Measurements from ENCODE around the gene HPS1. TPM values are rescaled to one million over a fixed set of nuclear protein-coding genes. Genes with fewer than 3 reads are reported as not detected.

HPS1 gene
- total and polyA plus RNA-seq, 2 of the 4 experiments (the other 2 are of a cell fraction), result 14.0 to 55.2 TPM

- WGBS, 2 experiments (ENCODE audit: extremely low coverage in 2 of 2, insufficient read length in 1 of 2), result 93% methylated on average over 5 of the region's 6 CpGs; no CpG with 5 or more reads in 1 of the 2 experiments
- no TSS peak for BruUV-seq (replicated peaks)
- Histone ChIP-seq H4K8ac (ENCODE audit: low read depth in 2 of 2, low read length in 2 of 2) (peak overlapping the region; percentile 83 to 92; a peak in 3 of 4 replicates), H3K9me3 (ENCODE audit: control insufficient read depth, insufficient read depth, low read length) (no peaks in the 10 kb centered on the region), H2BK20ac (ENCODE audit: low read depth, low read length) (peak overlapping the region; percentile 99), H3K36me3 (ENCODE audit: control insufficient read depth, insufficient read depth, low read length) (peaks cover 12% of the 10 kb centered on the region; the same call in 1 of the 2 replicates), H3K4me2 (ENCODE audit: low read depth, low read length) (no peak overlapping the region), H3K23ac (ENCODE audit: low read depth, low read length) (peak overlapping the region; percentile 93; the same call in 1 of the 2 replicates), H3K27ac (ENCODE audit: insufficient read depth, low read length) (peak overlapping the region; percentile 85), H3K18ac (ENCODE audit: low read depth, low read length) (peak overlapping the region; percentile 82), H4K91ac (ENCODE audit: insufficient read depth, low read depth, low read length) (peak overlapping the region; percentile 97), H3K27me3 (ENCODE audit: control insufficient read depth, insufficient read depth, low read length) (no peaks in the 10 kb centered on the region), H3K4me3 (ENCODE audit: insufficient read depth, low read depth, low read length) (no peak overlapping the region), H3K79me1 (ENCODE audit: low read depth in 1 of 2, low read length in 2 of 2) (peaks cover 0 to 4% of the 10 kb centered on the region in 2 experiments; a peak in 1 of 4 replicates), H4K5ac (ENCODE audit: low read depth, low read length) (peak overlapping the region; percentile 84; the same call in 1 of the 2 replicates), H4K20me1 (ENCODE audit: insufficient read depth, low read length) (no peaks in the 10 kb centered on the region), H3K14ac (replicated peaks; ENCODE audit: low read depth, low read length) (peak overlapping the region; percentile 98), H2BK120ac (ENCODE audit: low read depth, low read length) (peak overlapping the region; percentile 98), H2BK5ac (ENCODE audit: low read depth, low read length, poor library complexity, severe bottlenecking) (peak overlapping the region; percentile 89), H2AK9ac (replicated peaks; ENCODE audit: low read depth, low read length, poor library complexity) (peak overlapping the region; percentile 92), H3K4me1 (ENCODE audit: control insufficient read depth, insufficient read depth, low read length) (peaks cover 20% of the 10 kb centered on the region), H3K56ac (ENCODE audit: extremely low read depth, insufficient read depth, low read length) (no peak overlapping the region), H2AFZ (replicated peaks; ENCODE audit: low read length, poor library complexity) (peak overlapping the region; percentile 78), H3K4ac (ENCODE audit: low read depth, low read length) (peak overlapping the region; percentile 98), H2BK15ac (ENCODE audit: low read depth, low read length) (peak overlapping the region; percentile 77; the same call in 2 of the 3 replicates), H3K9ac (ENCODE audit: low read depth, low read length) (no peak overlapping the region), H2AK5ac (ENCODE audit: low read depth, low read length) (peak overlapping the region; percentile 99), H3K9me1 (ENCODE audit: insufficient read depth, low read length) (peaks cover 15% of the 10 kb centered on the region; the same call in 1 of the 2 replicates)
- POLR2A ChIA-PET (ENCODE audit: unreplicated experiment), result no interaction called here
- dilution Hi-C loops (cut with HindIII; ENCODE audit: low sequenced_read_pairs, unreplicated experiment), result no loop called here
- DNase-seq (no peak), ATAC-seq (ENCODE audit: low read depth) (no peak)
- intact Hi-C loops (cut with micrococcal nuclease), result no loop called here
- in situ Hi-C loops (cut with MboI; ENCODE audit: low sequenced_read_pairs), result no loop called here
- TF ChIP-seq MAZ (IDR thresholded peaks at IDR 0.05; ENCODE audit: borderline replicate concordance, low read depth, low read length) (no peak), MAFK (IDR thresholded peaks at IDR 0.05; ENCODE audit: low read depth, low read length) (no peak), RCOR1 (IDR thresholded peaks at IDR 0.05; ENCODE audit: insufficient replicate concordance, low read length) (no peak), NFE2L2 (IDR thresholded peaks at IDR 0.05; ENCODE audit: low read depth, low read length) (no peak), SMC3 (IDR thresholded peaks at IDR 0.05; ENCODE audit: low read depth, low read length) (no peak), MXI1 (IDR thresholded peaks at IDR 0.05; ENCODE audit: borderline replicate concordance, low read depth, low read length) (no peak), ELK1 (IDR thresholded peaks at IDR 0.05; ENCODE audit: borderline replicate concordance, low read depth, low read length) (no peak), POLR2A (IDR thresholded peaks at IDR 0.05; ENCODE audit: low read depth, low read length) (no peak), CEBPB (IDR thresholded peaks at IDR 0.05; ENCODE audit: low read depth, low read length) (no peak), BHLHE40 (IDR thresholded peaks at IDR 0.05; ENCODE audit: low read depth, low read length) (no peak), FOS (IDR thresholded peaks at IDR 0.05; ENCODE audit: low read depth, low read length) (no peak), CHD1 (IDR thresholded peaks at IDR 0.05; ENCODE audit: low read depth, low read length) (no peak), RAD21 (IDR thresholded peaks at IDR 0.05; ENCODE audit: low read length) (no peak), CTCF (conservative IDR thresholded peaks at IDR 0.05; ENCODE audit: low read depth, low read length) (no peak), RFX5 (IDR thresholded peaks at IDR 0.05; ENCODE audit: low read depth, low read length) (no peak), USF2 (IDR thresholded peaks at IDR 0.05; ENCODE audit: low read depth, low read length) (no peak)
- CTCF ChIA-PET, result interaction anchor here (1.2 to 1.3 kb wide), 2 partner anchors 16 to 35 kb away, joined by 3 read pairs; no protein-coding TSS in a partner anchor
These were observed 62.9 kb downstream of the HPS1 start for GRCh38 chr10:98383869-98384268.

Measured in IMR-90 (cell line).